NCI-H2196 (cell line): Measurements from ENCODE around the gene SH3RF3.

ENCODE experiments used
- DNase-seq: peaks from one replicate; lab custom pipeline; 2025; ENCODE audit not compliant: unreplicated experiment; lab: John Stamatoyannopoulos, UW

Gene SH3RF3

DNA sequence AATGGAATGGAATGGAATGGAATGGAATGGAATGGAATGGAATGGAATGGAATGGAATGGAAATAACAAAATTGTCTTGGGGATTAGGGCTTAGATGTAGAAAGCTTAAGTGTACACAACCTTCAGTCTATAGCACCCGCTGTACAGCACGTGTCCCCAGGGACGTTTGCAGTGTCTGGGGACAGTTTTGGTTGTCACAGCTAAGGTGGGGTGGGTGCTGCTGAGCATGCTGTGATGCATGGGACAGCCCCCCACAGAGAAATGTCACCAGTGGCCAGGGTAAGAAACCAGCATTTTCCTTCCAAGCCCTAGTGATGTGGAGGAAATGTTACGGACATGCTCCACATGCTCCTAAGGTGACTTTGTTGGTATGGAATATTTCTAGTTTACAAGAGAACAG lies 70.8 kb downstream of the SH3RF3 start:
- no peak for DNase-seq

DNA sequence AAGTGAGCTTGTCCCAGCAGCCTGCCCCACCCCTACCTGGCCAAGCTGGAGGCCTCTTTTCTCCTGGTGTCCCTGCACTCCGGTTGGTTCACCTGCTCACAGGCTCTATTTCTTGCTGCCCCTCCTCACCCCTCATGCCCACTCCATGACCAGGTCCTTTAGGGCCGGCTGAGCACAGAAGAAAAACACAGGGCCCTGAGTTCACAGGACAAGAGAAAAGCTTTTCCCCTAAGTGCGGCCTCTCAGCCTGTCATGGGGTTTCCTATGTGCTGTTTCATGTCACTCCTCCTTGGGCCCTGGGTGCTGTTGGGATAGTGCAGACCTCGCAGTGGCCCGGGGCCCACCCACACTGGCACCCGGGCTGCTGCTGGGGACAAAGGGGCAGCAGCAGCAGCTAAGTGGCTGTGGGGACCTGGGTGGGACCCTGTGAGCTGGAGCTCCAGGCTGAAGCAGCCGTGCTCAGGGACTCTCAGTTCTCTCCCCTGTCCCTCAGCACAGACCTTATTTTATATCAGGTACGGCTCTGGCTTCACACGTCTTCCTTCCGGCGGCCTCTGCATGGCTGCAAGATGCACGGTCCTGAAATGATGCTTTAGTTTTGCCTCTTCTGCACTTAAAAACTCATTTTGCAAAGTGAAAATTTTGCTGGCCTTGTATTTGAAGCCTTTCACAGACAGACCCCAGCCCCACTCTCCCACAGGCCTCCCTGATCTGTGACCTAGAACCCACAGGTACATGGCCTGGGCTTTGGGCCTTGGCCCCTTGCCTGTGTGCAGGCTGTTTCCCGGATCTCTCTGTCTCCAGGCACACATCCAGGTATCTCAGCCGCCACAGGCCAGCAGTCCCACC lies 71.8 kb downstream of the SH3RF3 start:
- DNase-seq, result no peak

DNA sequence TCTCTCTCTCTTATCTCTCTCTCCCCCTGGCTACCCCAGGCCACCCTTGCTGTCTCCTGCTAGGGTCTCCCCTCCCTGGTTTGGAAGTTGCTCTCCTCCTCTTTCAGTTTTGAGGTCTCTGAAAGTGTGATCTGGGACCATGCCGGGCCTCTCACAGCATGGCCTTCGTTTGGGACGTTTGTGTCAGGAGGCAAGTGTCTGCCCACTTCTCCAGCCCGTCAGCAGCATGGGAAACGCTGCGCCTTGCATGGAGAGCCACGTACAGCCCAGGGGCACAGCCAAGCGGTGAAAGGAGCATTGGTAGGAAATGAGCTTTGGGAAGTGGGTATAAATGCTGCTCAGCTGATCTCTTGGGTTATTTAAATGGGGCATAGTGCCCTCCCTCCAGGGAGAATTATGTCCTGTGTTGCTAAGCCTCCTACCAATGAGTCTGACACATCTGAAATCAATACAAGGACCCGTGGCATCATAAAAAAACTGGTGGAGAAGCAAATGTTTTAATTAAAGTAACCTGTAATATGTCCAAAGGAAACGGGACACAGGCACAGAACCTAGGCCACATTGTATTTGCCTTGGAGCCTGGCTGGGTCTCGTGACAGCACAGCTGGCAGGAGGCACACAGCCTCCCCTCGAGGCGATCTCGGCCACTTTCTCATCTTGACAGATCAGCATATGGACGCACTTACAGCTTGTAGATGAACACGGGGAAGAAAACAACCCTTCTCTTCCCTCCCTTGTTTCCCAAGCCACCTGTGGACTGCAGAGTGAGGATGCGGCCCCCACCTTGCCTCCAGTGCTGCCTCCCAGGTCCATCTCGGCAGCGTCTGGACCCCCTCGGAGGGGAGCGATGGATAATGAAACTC lies 72.7 kb downstream of the SH3RF3 start:
- DNase-seq, result no peak

DNA sequence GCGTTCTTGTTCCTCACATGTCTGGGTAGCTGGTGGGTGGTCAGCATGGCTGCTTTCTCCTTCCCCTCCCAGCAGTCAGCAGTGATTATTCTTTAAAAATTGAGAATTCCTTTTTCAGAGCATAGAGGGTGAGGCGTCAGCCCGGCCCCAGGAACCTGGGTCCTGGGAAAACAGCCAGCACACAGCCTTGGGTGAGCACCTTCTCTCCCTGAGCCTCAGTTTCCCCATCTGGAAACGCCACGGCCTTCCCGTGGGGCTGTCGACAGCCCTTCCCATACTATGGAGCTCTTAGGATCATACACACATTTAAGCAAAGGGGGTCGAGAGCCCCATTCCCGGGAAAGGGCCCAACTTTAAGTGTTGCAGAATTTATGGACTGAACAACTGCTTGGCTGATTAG lies 73.5 kb downstream of the SH3RF3 start:
- no peak for DNase-seq

DNA sequence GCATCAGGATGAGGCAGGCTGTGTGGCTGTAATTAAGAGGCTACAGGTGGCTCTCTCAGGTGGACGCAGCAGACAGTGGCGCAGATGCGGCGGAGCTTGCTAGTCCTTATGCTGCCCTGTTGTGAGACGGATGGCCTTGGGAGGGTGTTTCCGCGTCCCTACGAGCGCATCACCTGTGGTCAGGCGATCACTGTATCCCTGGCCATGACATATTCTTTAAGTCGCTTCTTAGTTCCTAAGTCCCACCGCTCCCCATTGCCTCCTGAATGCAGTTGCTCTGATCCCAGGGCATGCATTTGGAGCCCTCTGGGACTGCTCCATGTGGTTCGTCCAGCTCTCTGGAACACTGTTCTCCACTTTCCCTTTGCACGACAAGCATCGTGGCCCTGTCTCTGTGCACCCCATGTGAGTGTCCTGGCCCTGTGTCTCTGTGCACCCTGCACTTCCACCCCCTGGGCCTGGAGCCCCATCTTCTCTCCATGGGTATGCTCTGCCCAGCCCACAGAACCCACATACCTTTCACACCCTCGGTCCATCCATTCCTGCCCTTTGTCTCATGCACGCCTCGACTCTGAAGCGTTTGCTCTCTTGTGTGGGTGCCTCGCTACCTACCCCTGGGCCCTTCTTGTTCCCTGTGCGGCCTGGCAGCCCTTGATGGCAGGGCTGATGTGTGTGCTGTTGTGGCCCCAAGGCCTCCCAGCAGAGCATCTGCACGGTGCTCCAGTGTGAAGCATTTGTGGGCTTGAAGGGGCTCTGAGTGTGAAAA lies 74.4 kb downstream of the SH3RF3 start:
- no peak for DNase-seq

DNA sequence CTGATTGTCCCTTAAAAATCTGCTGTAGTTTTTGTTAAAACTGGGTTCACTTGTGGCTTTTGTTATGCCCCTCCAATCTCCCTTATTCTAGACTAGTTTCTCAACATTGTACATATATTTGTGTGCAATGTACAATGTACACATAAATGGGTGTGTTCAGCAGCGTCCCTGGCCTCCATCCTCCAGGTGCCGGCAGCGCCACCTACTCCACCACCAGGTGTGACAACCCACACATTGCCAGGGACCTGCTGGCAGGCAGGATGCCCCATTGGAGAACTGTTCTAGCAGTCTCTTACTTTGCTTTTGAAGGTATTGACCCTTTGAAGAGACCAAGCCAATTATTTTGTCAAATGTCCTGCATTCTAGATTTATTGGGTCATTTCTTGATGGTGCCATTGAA lies 75.4 kb downstream of the SH3RF3 start:
- no peak for DNase-seq

DNA sequence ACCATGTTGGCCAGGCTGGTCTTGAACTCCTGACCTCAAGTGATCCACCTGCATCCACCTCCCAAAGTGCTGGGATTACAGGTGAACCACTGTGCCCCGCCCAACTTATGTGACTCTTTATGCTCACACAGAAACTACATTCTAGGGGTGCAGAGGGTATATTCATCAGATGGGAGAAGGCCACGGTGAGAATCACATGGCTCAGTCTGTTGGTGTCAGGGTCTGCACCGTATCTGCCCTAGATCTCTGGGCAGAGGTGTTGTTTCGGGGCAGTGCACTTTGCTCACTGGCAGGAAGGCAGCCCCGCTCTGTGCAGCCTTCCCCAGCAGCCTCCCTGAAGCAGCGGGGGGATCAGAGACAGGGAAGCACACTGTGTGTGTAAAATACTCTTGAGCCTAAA lies 76.4 kb downstream of the SH3RF3 start:
- no peak for DNase-seq

DNA sequence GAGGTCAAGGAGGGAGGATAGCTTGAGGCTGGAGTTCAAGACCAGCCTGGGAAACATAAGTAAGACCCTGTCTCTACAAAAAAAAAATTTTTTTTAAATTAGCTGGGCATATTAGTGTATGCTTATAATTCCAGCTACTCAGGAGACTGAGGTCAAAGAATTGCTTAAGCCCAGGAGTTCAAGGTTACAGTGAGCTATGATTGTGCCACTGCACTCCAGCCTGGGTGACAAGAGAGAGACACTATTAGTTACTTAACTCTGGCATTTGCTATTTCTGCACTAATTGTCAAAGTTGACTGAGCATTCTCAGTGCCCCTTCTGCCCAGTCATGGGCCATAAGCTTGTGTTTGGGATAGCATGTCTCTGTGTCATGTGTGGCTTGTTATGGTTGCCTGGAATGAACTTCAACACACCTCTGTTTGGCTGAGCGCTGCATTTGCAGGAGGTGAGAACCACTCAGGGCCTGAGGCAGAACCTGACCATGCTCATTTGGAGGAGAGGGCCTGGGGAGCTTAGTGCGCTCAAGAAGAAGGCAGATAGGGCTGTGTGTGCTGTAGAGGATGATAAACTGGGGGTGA lies 77.7 kb downstream of the SH3RF3 start:
- DNase-seq, result no peak

DNA sequence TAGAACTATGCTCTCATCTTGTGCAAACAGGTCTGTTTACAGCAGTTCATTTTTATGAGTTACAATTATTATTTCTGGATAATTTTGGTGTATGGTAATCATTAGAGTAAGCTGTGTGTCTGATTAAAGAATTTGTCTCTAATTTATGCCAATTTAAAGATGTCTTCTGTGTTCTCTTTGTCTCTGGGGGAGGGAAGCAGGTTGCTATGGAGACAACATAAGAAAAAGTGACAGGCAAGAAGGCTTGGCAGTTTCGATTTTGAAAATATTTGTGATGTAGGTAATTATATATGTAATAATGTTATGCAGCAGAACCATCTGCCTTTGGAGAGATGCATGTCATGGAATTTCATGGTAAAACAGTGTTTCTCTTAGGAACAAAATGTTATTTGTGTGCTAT lies 78.2 kb downstream of the SH3RF3 start:
- DNase-seq, result no peak

DNA sequence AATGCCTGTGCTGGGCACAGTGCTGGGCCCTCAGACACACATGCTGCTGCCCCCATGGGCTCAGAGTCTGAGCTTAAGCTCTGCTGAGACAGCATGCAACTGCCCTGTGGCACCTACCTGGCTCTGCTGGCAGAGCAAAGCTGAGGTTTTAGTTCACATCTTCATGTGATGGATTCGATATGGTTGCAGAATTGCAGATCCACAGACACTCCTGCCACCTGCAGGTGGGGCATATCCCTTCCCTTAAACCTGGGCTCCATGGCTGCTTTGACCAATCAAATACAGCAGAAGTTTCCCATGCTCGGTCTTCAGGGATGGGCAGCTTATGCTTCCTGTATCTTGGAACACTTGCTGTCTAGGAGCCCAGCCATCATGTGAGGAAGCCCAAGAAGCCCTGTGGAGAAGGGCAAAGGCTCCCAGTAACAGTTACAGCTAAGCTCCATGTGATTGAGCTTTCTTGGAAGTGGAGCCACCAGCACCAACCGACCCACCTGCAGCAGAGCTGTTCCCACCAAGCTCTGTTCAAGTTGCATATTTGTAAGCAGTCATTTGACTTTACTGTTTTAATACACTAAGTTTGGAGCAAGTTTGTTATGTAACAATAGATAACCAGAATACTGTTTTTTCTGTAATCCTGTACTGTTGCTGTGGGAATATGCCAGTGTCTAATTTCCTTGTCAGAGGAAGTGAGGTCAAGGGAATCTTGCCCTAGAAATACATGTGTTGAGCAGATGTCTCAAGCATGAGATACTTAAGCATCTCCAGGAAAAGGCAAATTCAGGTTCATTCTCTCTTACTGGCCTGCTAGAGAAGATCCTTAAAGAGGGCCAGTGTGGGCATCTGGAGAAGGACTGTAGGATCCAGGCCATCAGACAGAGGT lies 79.3 kb downstream of the SH3RF3 start:
- peak; percentile 22 for DNase-seq

DNA sequence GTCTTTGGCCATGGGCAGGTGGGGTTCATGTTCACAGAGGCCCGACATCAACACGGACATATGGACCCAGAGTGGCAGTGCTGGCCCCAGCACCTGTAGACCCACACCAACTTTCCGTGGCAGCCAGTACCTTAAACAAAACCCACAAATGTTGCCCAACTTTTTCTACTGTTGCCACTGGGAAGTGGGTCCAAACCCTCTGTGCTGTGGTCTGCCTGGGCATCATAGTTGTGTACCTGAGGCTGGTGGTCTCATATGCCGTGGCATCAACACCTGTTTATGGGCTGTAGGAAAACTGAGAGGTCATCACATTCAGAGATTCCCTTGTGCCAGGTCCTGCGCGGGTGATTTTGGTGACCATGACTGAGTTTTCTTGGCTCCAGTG lies 79.9 kb downstream of the SH3RF3 start:
- DNase-seq, result no peak

DNA sequence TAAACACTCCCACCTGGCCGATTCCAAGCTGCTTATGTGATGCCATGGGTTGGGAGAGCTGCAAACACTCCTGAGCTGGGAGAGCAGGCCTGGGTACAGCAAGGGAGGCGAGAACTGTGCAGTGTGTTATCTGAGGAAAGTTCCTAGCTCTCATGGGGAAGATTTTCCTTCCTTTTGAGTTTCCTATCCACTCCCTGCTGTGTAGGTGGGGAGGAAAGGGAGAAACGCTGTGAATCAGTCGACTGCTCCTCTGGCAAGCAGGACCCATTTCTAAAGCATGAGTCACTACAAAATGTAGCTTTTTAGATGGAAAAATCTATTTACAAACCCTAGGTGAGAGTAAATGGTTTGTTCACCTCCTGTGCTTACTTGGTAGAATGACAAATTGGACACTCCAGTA lies 80.4 kb downstream of the SH3RF3 start:
- no peak for DNase-seq

DNA sequence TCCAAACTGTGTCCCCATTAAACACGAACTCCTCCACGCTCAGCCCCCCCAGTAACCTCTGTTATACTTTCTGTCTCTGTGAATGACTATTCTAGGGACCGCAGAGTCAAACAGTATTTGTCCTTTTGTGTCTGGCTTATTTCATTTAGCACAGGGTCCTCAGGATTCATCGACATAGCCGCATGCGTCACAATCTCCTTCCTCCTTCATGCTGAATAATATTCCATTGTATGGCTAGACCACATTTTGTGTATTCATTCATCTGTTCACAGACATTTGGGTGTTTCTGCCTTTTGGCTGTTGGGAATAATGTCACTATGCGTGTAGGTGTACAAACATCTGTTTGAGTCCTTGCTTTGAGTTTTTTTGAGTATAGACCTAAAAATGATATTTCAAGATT lies 80.9 kb downstream of the SH3RF3 start:
- no peak for DNase-seq

DNA sequence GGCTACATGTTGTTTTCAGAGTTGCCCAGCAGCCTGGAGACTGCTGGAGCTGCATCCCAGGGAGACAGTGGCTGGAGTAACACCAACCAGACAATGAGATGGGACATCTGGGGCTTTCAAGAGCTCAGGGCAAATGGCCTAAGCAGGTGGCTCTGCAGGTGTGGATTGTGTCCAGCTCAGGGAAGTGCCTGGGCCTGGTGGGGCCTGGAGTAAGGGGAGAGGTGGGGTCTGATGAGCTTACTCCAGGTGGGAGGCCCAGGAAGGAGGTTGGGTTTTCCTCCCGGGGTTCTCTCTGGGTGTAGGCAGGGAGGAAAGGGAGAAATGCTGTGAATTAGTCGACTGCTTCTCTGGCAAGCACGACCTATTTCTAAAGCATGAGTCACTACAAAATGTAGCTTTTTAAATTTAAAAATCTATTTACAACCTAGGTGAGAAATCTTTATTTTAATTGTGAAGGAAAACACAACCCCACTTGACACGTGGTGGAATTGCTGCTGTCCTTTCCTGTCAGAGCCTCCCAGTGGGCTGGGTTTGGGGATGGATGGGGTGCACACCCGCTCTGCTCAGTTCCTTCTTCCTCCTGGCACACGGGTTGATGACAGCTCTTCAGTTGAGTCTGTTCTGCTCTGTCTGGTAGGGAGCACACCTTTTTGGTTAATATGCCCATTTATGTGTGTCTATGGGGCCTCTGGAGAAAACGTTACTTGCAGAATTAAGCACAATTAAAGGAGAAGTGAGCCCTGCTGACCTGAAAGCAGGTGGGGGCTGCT lies 81.6 kb downstream of the SH3RF3 start:
- peak; percentile 47 for DNase-seq

DNA sequence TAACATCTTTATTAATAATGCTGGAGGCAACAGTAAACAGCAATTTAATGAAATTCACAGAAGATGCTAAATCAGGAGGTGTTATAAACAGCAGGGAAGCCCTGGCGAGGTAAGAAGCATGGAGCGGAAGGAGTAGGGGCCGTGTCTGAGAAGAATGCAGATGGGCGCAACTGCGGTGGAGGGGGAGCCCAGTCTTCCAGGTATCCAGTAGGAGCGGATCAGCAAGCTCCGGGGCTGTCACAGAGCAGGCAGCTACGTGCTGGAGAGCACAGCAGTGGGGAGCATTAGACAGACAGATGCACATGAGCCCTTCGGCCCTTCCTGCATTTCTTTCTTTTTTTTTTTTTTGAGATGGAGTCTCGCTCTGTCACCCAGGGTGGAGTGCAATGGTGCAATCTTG lies 82.3 kb downstream of the SH3RF3 start:
- DNase-seq, result no peak

DNA sequence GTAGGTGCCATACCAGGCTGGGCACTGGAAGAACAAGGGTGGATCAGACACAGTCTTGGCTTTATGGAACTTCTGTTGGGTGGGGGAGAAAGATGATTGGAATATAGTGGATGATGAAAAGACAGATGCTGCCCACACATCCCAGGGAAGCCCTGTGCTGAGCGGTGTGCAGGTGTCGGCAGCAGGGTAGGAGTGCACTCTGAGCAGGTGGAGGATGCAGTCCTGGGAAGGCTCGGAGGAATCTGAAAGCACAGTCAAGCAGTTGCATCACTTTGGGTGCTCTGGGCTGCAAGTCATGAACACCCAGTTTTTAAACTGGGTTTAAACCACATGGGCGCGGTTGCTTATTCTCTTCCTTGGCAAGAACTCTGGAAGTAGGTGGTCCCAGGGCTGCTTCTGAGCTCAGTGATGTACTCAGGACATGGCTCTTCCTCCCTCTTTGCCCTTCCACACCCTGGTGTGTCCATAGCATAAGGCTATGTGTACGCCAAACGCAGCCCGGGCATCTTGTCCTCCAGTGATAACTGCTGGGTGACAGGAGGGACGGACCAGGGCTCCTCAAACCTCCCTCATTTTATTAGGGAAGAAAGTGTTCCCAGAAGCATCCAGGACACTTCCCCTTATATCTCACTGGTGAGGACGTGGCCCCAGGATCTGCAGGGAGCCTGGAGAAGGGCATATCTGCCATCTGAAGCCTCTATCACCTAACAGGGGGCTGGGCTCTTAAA lies 84.0 kb downstream of the SH3RF3 start:
- no peak for DNase-seq

DNA sequence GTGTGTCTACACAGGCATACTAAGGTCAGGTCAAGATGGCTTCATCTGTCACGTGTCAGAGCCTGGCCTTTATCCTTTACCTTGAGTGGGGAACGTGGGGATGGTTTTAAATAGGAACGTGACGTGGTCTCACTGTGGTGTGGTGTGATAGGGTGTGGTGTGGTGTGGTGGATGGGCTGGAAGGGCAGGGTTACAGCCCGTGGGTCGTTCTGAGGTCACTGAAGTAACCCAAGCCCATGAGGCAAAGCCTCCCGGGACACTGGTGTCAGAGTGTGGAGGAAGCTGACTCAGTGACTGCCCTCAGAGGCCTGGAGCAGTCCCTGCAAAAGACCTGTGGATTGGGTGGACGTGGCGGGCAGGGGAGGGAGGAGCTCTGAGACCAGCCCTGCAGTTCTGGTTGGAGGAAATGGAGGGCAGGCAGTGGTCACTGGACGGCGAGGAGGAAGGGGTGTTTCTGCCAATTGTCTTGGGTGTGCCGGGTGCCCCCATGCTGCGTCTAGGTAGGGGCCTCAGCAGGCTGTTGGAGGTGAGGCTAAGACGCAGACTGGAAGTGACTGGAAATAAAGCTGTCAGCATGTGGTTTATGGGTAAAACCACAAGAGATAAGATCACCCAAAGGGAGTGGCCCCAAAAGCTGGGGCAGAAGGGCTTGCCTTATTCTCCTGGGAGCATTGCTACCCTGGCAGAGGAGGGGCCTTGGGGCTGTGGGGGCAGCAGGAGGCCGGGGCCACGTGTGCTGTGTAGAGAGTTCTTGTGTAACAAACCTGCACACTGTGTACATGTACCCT lies 84.8 kb downstream of the SH3RF3 start:
- no peak for DNase-seq
